Erythroblast (primary cell): ENCODE data around the gene ADCY1.

Source experiments
- GATA1 ChIP-seq: IDR thresholded peaks from 2 replicates; pipeline ENCODE4 v1.6.1; 2011; ENCODE audit warnings: low read depth, mild to moderate bottlenecking, control low read depth, low read length, moderate library complexity
- POLR2A ChIP-seq: IDR thresholded peaks from 2 replicates; pipeline ENCODE4 v1.6.1; 2011; ENCODE audit warnings: mild to moderate bottlenecking, low read length

DNA sequence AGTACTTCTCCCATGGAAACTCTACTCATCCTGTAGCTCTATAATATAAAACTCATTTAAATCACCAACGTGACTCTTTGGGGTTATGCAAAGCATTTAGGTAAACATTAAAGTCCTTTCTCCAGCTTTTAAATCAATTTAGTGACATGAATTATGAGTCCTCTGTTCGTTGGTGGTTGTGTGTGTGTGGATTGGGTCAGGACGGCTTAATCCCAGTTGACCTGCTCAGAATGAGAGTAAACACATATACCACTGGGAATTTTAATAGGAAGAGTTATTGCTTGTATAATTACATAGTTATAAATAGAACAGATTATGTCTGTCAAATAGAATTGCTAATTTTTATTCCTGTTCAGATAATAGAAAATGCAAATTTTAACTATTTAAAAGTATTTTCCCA, 30.7 kb upstream of the ADCY1 start:
- TF ChIP-seq POLR2A (no peak), GATA1 (no peak)
